Measurements from ENCODE around the gene HORMAD2.

HORMAD2 gene

DNA sequence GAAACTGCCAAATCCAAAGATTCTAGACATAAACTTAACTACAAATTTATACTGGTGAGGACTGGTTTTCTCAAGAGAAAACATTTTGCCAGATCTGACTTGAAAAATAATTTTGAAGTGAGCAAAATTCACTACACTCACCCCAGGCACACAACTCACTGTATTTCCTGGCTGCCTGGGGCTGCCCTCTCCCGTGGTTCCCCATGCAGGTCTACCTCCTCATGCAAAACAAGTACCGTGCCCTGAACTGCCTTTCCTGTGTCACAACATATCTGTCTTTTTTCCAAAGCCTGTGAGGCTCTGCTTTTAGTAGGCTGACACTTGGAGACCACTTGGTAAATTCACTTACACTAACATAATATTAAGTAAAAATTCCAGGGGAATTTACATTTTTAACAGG lies 89.9 kb downstream of the HORMAD2 start:
- DNase-seq = no peak

DNA sequence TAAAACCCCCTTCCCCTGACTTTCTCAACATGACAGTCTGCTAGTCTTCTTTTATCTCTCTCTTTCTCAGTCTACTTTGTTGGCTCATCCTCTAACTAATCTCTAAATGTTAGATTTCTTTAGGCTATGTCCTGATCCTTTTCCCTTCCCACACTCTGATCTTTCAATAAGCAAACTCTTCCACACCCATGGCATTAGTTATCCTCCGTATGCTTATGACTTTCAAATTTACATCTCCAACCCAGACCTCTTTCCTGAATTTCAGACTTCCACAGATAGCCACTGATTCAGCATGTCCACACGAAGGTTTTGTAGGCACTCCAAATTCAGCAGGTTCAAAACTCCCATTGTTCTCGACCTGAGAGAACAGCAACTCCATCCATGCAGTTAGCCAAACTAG lies 90.7 kb downstream of the HORMAD2 start:
- no peak for DNase-seq

DNA sequence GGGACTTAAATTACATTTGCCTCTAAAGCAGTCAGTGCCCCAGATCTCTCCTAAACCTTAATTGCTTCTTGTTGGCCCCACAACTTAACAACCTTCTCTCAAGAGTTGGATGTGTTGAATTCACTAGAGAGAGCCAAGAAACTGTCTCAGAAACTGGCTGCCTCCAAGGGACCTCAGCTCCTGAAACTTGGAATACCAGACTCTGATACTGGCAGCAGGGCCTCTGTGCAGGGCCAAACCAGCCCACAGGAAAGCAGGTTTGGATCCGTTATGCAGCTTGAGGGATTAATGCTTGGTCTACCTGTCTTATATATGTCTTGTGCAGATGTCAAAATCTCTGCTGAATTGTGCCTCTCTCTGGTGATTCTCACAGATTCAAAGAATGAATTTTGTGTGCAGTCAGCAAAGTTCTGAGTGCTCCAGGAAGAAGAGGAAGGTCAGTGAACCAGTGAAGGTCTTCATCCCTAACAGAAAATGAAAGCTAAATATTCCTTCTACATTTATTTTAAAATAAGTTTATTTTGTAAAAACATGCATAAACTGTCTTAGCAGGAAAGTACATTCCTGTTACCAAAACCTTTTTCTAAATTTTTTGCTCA lies 95.5 kb downstream of the HORMAD2 start:
- DNase-seq = no peak

DNA sequence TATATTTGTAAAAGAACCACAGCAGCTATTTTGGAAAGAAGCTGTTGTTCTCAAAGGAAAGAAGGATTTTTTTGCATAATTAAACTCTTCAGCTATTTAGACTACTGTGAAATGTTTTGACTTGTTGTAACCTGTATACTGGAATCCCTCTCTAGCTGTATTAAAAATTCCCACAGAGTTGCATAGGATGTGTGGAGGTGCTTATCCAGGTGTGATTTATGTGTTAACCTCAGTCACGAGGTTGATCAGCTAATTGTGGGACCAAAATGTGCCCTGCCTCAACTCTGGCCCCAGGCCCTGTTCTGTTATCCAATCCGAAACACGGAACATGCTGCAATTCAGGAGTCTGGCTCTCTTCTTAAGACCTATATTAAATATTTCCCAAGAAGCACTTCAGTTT lies 96.2 kb downstream of the HORMAD2 start:
- DNase-seq = no peak

DNA sequence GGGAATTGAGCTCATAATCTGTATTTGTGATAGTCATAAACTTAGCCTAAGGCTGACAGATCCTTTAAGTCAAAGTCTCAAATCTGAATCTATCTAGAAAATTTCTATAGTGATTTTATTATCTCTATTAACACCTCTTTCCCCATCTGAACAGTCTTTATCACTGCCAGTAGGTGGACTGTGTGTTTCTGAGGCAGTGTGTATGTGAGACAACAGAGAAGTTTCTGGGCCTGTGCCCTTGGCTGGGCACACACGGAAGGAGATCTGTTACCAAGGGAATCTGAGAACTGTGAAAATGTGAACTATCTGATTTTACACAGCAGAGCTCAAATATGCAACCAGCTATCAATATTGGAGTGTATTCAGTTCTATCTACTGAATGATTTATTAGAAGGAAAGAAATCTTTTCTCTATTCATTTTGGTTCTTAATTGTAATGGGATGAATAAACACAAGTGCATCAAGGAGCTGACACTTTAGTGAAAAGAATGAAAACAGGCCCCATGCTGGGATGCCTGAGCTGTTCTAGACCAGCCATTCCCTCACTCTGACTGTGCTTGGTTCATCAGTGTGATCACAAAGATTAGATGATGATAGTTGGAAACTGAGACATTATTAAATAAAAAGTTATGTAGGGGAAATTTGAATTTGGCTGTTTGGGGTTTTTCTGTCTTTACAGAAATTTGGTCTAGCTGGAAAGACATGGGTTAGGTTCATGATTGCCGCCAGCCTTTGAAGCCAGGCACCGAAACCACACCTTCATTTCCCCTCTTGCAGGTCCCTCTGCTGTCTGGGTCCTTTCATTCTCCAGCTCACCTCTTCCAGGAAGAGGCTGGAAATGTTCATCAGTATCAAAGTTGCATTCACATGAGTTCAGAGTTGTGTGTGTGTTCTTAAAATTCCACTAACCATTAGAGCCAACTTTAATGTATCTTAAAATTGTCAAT lies 98.2 kb downstream of the HORMAD2 start:
- DNase-seq = no peak

DNA sequence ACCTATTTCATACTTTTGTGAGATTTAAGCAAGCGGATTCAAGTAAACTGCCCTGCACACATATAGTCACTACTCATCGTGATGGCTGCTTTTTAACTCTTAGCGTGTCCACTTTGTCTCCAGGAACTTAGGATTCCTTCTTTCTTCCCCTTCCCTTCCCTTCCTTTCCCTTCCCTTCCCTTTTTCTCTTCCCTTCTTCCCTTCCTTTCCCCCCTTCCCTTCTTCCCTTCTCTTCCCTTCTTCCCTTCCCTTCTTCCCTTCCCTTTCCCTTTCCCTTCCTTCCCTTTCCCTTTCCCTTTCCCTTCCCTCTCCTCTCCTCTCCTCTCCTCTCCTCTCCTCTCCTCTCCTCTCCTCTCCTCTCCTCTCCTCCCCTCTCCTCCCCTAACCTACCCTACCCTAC lies 100.4 kb downstream of the HORMAD2 start:
- DNase-seq = no peak

DNA sequence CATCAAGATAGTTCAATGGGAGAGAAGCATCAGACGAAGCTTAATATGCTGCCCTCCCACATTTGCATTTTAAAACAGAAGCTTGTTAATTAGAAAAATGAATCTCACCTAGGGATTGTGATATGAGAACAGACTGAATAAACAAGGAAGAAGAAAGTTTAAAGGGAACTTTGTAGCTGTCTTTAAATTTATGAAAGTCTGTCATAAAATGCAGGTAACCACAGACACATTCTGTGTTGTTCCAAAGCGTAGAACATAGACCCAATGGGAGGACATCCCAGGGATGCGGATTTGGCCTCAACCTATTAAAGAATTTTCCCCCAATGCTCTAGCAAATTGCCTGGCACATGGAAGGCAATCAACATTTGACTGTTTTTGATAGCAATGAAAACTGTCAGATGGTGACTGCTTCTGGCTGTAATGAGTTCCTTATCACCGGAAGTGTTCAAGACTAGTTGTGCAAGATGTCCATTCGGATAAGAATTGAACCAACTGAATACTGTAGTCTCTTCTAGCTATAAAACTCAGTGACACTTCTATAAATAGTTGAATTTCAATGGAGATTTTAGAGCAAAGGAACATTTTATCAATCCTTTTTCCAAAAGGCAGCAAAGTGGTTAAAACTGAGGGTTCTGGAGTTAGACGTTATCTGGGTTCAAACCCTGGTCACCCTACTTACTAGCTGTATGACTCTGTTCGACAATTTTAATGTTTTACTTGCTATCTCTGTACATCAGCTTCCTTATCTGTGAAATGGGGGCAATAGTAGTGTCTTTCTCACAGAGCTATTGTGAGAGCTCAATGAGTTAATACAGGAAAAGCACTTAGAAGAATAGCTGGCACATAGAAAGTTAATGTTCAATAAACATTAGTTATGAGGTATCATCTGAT lies 101.4 kb downstream of the HORMAD2 start:
- DNase-seq = no peak

DNA sequence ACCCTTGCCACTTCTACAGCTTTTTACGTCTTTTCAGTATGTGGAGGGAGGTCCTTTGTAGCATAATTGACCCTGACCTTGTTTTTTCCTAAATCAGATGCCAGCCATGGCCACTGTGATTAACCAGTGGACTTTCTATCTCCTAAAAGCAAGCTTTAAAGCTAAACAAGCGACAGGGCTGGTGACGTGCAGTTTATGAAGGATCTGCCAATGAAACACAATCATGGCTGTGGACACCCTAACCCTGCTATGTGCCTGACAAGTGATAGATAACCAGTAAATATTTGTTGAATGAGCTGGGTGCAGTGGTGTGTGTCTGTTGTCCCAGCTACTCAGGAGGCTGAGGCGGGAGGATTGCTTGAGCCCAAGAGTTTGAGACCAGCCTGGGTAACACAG lies 102.1 kb downstream of the HORMAD2 start:
- DNase-seq = no peak

DNA sequence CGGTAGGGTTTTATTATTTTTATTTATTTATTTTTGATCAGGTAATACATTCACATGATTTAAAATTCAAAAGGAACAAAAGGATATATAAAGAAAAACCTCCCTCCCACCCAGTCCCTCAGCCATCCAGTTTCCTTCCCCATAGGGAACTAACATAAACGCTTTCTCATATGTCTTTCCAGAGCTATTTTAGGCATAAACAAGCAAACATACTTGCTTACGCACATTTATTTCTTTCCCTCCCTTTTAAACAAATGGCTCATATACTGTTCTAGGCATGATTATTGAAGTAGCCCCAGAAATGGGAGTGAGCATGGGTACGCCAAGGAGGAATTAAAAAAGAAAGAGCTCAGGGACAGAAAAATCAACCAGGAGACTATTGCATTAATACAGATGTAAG lies 102.6 kb downstream of the HORMAD2 start:
- no peak for DNase-seq

DNA sequence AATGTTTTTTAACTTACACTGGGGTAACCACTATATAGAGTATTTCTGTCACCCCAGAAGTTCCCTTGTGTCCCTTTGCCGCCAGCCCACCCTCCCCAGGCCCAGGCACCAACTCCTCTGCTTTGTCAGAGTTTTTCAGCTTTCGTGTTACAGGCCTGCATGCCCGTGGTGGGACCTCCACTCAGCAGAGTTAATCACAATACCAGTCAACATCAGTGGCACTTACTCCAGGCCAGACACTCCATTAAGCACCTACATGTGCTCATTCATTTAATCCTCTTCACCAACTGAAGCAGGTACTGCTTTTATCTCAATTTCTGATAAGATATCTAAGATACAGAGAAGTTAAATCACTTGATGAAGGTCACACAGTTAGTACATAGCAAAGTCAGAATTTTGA lies 103.0 kb downstream of the HORMAD2 start:
- no peak for DNase-seq

DNA sequence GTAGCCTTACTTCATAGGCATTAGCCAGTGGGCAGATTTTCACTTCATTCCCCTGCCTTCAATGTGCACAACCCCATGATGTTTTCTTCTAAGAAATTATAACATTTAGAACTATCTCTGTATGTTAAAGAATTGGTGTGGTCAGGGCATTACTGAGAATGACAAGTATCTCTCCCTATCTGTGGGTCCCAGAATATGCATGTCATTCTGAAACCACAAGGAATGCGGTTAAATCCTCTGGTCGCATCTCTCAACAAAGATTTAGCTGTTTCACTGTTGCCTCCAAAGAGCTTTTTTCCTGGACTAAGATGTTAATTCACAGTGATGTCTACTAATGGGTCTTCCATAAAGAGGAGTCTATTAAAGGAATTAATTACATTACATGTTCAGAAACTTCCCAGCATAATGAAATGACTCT lies 103.6 kb downstream of the HORMAD2 start:
- no peak for DNase-seq

DNA sequence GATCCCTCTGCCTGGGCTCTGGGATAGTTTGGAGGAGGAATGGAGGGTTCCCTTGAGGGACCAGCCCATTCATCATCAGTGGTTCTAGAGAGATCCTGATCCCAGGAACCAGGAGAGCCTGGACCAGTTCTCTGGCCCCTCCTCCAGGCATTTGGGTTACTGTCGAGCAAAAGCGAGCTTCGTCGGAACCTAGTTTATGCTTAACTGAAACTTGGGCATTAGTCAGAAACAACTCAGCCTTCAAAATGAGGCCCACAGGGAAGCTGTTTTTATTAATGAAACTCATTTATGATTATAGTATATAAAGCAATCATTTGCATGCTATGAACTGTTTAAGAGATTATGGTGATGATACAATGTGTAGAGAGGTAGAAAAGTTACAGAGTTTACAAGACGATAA lies 104.9 kb downstream of the HORMAD2 start:
- DNase-seq = no peak

DNA sequence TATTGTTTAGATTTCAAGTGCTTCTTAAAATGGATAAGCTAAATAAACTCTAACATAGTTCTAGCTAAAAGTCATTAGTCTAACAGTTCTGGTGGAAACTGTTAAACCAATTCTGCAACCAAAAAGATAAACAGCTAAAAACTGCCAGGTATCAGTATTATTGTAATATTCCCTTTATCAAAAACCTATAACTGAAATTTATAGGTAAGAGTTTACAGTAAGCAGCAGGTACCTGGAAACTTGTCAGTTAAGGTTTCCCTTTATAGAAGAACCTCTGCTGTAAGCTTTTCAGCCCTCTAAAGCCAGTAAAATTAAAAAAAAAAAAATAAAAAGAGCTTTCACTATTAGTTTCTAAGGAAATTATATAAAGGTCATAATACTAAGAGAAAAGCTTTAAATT lies 105.3 kb downstream of the HORMAD2 start:
- no peak for DNase-seq

DNA sequence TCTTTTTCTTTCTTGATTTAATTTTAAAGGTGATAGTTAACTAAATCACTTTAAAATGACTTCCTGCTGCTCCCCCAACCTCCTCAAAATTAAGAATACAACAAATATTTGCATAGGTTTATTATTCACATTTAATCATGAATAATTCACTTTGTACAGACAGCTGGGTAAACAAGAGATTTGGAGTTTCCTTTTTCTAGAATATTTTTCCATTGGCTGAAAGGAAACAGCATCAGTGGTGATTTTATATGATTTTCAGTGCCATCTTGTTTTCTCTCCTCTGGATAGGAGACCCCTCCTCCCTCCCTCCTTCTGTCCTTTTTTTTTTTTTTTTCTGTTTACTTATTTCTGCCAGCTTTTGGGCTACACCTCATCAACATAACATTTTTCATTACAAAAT lies 105.8 kb downstream of the HORMAD2 start:
- DNase-seq = no peak

DNA sequence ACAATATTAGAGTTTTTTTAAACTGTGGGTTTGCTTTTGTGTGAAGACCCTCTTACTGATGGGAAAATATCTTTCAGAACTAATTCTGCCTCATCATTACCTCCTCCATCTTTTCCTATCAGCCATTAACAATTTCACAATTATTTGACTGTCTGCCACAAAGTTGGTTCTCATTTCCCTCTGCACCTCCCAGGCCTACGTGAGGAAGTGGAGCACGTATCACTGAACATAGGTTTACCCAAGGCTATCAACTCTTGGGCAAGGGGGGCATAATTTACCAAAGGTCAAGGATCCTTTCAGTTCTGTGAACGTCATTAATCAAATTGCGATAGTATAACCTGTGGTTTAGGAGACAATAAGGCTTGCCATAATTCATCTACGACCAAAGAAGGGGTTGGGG lies 106.2 kb downstream of the HORMAD2 start:
- DNase-seq = no peak

DNA sequence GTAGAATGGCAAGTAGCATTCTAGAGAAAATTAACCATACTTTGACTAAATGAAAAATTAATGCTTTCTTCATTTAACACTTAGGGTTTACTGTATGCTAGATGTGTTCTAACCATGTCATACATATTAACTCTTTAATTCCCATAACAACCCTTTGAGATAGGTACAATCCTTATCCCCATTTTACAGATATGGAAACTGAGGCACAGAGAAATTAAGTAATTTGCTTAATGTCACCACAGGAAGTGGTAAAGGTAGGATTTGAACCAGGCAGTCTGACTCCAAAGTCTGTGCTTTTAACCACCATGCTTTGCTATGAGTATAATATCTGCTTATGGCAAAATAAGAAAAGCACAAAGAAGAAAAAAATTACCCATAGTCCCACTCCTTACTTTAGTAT lies 106.8 kb downstream of the HORMAD2 start:
- DNase-seq = no peak

DNA sequence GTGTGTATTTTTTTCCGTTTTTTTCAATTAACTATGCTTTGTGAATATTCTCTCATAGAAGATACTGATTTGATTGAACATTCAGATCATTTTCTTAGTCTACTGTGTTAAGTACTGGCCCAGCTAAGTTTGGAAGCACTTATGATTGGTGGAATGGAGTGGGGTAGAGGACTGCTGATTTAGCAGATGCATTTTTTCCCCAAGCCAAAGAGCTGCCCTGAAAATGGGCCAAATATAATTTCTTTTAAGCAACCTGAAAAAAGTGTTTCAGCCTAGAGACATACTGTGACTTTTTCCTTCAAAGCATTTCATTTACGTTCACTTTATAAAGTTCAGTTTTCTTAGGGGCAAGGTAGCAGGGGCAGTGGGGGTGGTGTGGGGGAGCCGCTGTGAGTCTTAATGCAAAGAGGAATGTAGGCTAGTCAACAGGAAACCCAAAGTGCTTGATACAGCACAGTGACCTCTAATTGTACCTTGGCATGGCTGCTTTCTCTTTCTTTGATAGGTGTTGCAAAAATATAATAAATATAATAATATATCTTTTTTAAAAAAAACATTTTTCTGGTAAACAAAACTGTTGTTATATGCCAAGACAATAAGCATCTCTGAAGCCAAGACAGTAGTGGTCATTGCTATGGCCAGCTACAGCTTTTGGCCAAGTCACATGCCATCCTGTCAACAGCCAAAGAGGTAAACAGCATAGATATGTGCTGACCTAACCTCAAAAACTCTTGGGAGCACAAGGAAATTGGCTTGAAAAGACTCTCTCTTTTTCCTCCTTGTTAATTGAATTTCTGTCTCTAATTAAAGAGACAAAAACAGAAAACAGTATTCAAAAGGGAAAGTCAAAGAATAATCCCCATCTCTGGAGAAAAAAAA lies 107.5 kb downstream of the HORMAD2 start:
- no peak for DNase-seq

DNA sequence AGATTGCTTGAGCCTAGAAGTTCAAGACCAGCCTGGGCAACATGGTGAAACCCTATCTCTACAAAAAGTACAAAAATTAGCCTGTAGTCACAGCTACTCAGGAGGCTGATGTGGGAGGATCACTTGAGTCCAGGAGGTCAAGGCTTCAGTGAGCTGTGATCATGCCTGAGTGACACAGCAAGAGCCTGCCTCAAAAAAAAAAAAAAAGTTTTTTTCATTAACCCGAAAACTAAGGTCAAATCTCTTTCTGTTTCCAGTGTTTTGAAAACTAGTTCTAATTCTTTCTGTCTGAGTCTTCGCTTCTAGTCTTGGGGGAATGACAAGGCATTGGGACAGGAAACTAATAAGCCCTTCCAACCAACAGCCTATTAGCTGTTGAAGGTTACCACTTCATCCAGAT lies 108.6 kb downstream of the HORMAD2 start:
- DNase-seq = no peak

DNA sequence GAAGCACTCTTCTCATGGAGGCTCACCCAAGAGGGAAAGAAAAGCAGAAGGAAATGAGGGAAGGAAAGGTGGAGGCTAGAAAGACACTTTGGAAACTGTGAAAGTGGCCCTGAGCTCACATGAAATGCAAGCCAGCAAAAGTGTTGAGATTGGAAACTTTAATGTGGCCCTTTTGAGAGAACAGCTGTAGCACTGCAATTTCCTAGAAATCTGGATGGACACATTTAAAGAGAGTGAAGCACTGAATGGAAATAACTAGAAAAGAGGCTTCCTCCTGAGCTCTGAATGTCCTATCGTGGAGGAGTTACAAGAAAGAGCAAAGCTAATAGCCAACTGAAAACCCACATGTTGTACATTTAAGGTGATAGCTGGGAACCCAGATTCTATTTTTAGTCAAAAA lies 110.3 kb downstream of the HORMAD2 start:
- no peak for DNase-seq

DNA sequence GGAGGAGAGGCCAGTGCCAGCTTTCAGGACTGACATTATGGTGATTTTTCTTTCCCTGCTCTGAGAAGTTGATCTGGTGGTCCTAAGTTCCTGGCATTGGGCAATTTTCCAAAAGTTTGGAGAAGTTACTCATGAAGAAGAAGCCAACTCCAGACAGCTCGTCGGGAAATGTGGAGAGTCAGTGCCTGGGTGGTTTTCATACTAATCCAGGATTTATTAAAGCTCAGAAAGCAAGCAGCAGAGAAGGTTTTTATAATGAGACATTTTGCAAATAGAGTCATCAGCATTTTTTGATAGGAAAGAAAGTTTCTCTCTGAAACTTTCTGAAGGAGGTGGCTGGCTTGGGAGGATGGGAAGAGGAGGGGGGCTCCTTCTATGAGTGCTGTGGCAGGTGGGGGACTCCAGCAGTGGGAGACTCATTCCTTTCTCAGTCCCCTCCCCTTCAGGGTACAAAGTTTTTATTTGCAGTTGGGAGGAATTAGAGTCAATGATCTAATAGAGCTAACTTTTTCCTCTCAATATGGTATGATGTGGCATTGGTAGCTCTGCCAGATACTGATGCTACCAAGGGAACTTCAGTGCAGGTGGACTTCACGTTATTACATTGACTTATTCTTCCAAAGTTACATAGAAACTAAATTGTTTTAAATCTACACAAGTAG lies 110.9 kb downstream of the HORMAD2 start:
- DNase-seq = no peak

DNA sequence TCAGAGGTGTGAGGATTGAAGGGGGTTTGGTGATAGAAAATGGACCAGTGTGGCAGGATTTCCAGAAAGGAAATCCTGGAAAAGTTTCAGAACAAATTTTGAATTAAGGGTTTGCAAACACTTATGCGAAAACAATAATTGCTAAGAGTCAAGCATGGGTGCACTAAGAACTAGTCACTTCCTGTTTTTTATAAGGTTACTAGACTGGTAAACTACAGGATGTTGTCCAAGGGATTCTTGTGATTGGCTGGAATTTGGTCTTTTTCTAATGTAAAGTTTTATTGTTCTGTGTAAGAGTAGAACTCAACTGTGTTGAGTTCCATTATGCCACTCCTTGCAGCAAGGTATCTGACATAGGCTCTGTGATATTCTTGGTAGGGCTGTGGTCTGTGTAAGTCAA lies 112.2 kb downstream of the HORMAD2 start:
- no peak for DNase-seq

Data from activated CD4-positive, alpha-beta T cell treated with anti-CD3 and anti-CD28 coated beads for 1 hour (primary cell).